Right atrium auricular region (tissue), 2 donors: ENCODE measurements around the gene ATAT1. TPM values are rescaled to one million over a fixed set of nuclear protein-coding genes. Genes with fewer than 3 reads are reported as not detected.
A peak's percentile ranks its signal among the peaks of the same experiment; 100 is the strongest.

Source experiments
- DNase-seq: peaks from one replicate; pipeline ENCODE4 v3.0.0-alpha.2; 2019; ENCODE audit warnings: low spot score
- H3K27ac ChIP-seq, 2 donors: fragments of 200-600 bp; sonication (generic); 1 replicate in 1 of 2; 2 replicates in 1 of 2; pipeline ENCODE4 v1.5.1; 2016 to 2019
- H3K27me3 ChIP-seq, 2 donors: fragments of 200-600 bp; sonication (generic); one replicate each; pipeline versions ENCODE4 v1.5.1 to v1.6.0; 2017 to 2019
- H3K36me3 ChIP-seq: fragments of 200-600 bp; sonication (generic); one replicate; pipeline ENCODE4 v1.5.1; 2016
- H3K4me1 ChIP-seq, 2 donors: fragments of 200-600 bp; sonication (generic); one replicate each; pipeline versions ENCODE4 v1.5.1 to v1.6.0; 2017 to 2019
- H3K4me3 ChIP-seq, 2 donors: fragments of 200-600 bp; sonication (generic); 1 replicate in 1 of 2; 2 replicates in 1 of 2; pipeline ENCODE4 v1.5.1; 2017 to 2019; ENCODE audit warnings: mild to moderate bottlenecking in 1 of 2, moderate library complexity in 1 of 2
- H3K9me3 ChIP-seq, 2 donors: fragments of 200-600 bp; sonication (generic); one replicate each; pipeline ENCODE4 v1.5.1; 2019
- total RNA-seq, 2 donors: library from RNA; depleted of rRNA; stranded (reverse); fragments of >200 nt; gene quantifications; one replicate each; pipeline ENCODE4 v1.1.0, GENCODE V29; 2016
- TF ChIP-seq, protein P1 (sequence below), 2 donors: fragments of 200-600 bp; sonication (generic); IDR thresholded peaks; one replicate each; pipeline ENCODE4 v1.5.1; 2019; ENCODE audit warnings: antibody characterized with exemption in 2 of 2

The ATAT1 gene
- total RNA-seq, 2 donors from 2014 or later, result 1.6 to 1.8 TPM

DNA sequence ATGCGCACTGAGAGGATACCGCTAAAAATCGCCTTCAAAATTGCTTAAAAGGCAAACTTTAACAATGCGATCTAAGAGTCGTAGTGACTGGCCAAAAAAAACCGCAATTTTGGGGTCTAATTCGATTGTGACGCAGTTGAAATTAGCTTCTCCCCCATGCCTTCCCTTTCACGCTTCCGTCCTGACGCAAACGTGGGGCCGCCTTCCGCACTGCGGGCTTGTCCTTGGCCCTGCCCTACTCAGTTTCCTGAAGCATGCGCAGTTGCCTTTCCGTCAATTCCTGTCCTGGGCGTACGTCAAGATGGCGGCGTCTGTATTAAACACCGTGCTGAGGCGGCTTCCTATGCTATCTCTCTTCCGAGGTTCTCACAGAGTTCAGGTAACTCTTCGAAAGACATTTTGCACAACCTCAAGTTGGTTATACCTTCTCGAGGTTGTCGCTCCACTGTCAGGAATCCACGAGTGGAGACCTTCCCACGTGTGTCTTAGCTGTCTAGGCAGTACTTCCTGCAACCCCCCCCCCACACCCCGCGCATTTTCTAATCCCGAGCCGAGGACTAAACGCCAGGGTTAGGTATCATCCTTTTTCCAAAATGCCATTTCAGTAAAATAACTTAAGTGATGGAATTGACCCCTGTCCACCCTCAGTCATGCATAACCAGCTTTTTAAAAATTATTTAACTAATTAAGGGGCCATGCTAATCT, 9.0 kb upstream of the ATAT1 start, which contains the start of gene MRPS18B:
Gene MRPS18B, plus strand, starts transcription at position 276 of the 705 bp plus-strand sequence. Its CDS starts 26 bp downstream, at position 302.
- Histone ChIP-seq H3K36me3 (peaks cover 50% of the 10 kb centered on the region), H3K4me1 (peaks cover 0 to 34% of the 10 kb centered on the region in 2 donors), H3K27ac (peak within 1 kb of the TSS; percentile 97), H3K27me3 (no peaks in the 10 kb centered on the region), H3K9me3 (no peaks in the 10 kb centered on the region), H3K4me3 (peak within 1 kb of the TSS; percentile 78 to 95)
- peak; percentile 98 for DNase-seq
- TF ChIP-seq, protein P1, sequence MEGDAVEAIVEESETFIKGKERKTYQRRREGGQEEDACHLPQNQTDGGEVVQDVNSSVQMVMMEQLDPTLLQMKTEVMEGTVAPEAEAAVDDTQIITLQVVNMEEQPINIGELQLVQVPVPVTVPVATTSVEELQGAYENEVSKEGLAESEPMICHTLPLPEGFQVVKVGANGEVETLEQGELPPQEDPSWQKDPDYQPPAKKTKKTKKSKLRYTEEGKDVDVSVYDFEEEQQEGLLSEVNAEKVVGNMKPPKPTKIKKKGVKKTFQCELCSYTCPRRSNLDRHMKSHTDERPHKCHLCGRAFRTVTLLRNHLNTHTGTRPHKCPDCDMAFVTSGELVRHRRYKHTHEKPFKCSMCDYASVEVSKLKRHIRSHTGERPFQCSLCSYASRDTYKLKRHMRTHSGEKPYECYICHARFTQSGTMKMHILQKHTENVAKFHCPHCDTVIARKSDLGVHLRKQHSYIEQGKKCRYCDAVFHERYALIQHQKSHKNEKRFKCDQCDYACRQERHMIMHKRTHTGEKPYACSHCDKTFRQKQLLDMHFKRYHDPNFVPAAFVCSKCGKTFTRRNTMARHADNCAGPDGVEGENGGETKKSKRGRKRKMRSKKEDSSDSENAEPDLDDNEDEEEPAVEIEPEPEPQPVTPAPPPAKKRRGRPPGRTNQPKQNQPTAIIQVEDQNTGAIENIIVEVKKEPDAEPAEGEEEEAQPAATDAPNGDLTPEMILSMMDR (IDR thresholded peaks at IDR 0.05), result no peak

DNA sequence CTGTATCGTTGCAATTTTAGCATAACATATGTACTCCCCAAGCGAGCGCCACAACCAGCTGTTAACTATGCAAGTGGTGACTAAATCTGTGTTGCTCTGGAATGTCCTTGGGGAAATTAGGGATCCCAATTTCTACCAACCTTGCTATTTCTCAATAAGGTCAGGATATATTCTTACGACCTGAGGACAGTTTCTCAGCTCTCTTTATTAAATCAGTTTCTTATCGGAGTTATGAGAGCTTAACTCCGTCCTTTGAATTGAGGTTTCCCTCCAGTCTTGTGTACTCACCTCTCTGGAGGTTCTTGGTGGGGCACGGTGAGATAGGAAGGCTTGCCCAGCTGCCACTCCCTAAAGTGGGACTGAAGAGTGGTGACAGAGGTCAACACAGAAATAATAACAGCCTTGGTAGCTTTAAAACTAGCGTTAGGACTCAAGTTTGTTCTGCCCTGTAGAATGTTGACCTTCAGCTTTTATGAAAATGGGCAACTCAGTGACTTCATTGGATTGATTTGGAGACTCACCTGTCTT, 8.3 kb upstream of the ATAT1 start:
- Histone ChIP-seq H3K4me1 (peaks cover 0 to 28% of the 10 kb centered on the region in 2 donors), H3K27me3 (no peaks in the 10 kb centered on the region), H3K9me3 (no peaks in the 10 kb centered on the region), H3K36me3 (peaks cover 56% of the 10 kb centered on the region), H3K4me3 (peak overlapping the region; percentile 55 to 65), H3K27ac (peak overlapping the region; percentile 97)
- TF ChIP-seq, protein P1 (IDR thresholded peaks at IDR 0.05), result no peak
- DNase-seq, result no peak

DNA sequence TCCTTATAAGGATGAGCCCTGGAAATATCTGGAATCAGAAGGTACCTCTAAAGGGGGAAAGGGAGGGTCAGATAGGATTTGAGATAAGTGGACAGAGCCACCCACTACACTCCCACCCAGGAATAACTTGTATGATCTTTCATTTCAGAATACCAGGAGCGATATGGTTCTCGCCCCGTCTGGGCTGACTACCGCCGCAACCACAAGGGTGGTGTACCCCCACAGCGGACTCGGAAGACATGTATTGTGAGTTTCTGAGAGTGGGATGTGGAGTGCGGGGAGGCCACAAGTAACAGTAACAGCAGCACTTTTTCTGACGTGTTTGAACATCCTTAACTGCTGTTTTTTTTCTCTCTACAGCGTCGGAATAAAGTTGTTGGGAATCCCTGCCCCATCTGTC, 7.1 kb upstream of the ATAT1 start:
- TF ChIP-seq, protein P1 (IDR thresholded peaks at IDR 0.05), result no peak
- H3K27ac ChIP-seq, result no peak overlapping the region
- H3K9me3 ChIP-seq, result no peaks in the 10 kb centered on the region
- H3K4me1 ChIP-seq, result peaks cover 0 to 16% of the 10 kb centered on the region in 2 donors
- H3K36me3 ChIP-seq, result peaks cover 66% of the 10 kb centered on the region
- DNase-seq, result no peak
- H3K4me3 ChIP-seq, result no peak overlapping the region
- H3K27me3 ChIP-seq, result no peaks in the 10 kb centered on the region

DNA sequence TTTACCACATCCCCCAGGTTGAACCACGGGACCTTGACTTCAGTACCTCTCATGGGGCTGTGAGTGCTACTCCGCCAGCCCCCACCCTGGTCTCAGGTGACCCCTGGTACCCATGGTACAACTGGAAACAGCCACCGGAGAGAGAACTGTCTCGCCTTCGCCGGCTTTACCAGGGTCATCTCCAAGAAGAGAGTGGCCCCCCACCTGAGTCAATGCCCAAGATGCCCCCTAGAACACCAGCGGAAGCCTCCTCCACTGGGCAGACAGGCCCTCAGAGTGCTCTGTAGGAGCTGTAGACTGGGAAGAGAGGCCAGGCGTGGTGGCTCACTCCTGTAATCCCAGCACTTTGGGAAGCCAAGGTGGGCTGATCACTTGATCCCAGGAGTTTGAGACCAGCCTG, 1.2 kb upstream of the ATAT1 start:
- TF ChIP-seq, protein P1 (IDR thresholded peaks at IDR 0.05), result no peak

DNA sequence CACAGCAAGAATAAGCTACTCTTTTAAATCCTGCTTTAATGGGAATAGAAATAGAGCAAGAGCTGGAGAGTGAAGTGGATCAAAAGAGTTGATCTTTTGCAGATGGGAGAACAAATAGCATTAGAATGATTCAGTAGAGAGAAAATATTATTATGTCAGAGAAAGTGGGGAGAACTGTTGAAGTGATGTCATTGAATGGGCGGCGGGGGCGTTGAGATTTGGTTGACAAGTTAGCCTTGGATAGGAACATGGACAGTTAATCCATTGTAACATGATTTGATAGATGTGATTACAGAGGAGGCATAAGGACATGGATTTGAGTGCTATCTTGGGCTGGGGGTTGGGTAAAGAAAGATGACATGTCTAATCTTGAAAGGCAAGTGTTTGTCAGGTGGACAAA, 9.2 kb downstream of the ATAT1 start:
- DNase-seq, result no peak
- TF ChIP-seq, protein P1 (IDR thresholded peaks at IDR 0.05), result no peak
- Histone ChIP-seq H3K4me1 (no peaks in the 10 kb centered on the region), H3K27ac (no peak overlapping the region), H3K4me3 (no peak overlapping the region), H3K36me3 (peaks cover 10% of the 10 kb centered on the region), H3K27me3 (no peaks in the 10 kb centered on the region), H3K9me3 (no peaks in the 10 kb centered on the region)

More for the DNA sequence above, 1.2 kb upstream of the ATAT1 start:
- no peaks in the 10 kb centered on the region for H3K9me3 ChIP-seq
- H3K27me3 ChIP-seq, result no peaks in the 10 kb centered on the region
- H3K4me1 ChIP-seq, result peaks cover 0 to 13% of the 10 kb centered on the region in 2 donors
- no peak overlapping the region for H3K4me3 ChIP-seq
- no peak overlapping the region for H3K27ac ChIP-seq
- no peak for DNase-seq
- H3K36me3 ChIP-seq, result peaks cover 61% of the 10 kb centered on the region
